DMS79 (cell line): Measurements from ENCODE around the gene SMARCE1.
"Not testable (repeated sequence)": the region's sequence is repeated elsewhere in the genome, so short reads cannot be mapped to it uniquely, and the experiment has no call there.

Experiments
- DNase-seq: peaks from one replicate; lab custom pipeline; 2025; lab: John Stamatoyannopoulos, UW

SMARCE1 gene

DNA sequence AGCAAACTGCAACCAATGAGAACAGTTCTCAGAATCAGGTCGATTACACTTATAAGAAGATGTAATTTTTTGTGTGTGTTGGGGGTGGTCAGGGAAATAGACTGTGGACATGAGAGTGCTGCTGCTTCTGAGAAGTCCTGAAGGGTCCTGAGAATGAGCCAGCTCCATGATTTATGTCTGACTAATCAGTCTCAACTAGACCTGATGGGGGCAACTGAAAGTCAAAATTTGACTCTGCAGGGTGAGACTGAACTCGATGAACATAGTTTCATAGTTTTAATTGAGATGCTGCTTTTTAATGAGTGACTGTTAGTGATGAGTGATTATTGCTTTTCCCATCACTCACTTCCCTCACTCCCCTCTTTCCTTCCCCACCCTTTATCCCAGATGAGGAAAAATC, 37.3 kb downstream of the SMARCE1 start:
- no peak for DNase-seq

DNA sequence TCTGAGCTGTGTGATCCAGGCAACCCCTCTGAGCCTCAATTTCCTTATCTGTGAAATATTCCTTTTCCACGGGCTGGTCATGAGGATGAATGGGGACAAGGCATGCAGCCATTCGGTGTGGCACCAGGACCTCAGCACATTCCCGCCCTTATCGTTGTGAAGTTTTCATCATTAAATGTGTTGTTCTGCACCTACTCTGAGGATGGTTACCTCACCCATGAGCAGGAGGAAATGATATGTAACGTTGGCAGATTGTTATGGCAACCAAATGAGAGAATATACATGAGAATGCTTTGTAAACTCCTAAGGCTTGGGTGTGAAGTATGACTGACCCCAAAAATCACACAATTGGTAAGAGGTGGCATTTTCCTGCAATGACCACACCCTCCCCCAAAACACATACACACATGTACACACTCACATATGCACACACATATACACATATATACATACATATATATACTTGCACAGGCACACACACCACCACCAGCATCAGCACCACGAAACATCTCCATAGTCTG, 39.5 kb downstream of the SMARCE1 start:
- DNase-seq, result no peak

GRCh38 chr17:40607641-40608040, 40.0 kb downstream of the SMARCE1 start:
- no peak for DNase-seq

DNA sequence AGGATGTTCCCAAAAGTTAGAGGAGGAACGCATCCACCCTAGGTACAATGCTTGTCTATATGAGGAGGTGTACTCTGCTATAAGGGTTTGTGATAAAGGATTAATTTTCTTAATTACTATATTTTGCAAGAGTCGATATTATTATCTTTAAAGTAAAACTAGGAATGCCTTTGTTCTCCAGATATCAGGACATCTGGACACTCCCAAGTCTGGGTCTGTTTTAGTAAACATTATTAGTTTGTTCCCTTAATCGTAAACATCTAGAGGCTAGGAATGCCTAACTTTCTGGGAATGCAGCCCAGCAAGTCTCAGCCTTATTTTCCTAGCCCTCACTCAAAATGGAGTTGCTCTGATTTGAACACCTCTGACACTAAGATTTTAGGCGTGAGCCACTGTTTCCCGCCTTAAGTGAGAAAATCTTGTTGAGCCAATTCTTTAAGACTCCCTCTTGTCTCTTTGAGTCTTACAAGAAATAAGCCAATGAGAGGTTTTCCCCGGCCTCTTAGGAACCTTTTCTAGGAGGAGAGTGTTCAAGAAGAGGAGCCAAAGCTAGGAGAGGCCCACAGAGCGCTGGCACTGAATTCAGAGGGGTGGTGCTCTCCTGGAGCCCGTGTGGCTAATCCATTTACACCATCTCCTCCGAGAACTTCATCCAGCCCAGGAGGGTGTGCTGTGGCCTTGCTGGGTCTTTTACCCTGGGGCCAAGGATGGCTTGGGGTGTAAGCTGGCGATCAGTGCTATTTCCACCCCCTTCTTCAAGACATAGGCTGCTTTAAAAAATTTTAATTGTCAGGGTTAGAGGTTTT, 40.9 kb downstream of the SMARCE1 start:
- DNase-seq, result no peak

GRCh38 chr17:40605306-40605705, 42.3 kb downstream of the SMARCE1 start:
- no peak for DNase-seq

- no peak for DNase-seq
Observed at GRCh38 chr17:40604327-40605080, 43.1 kb downstream of the SMARCE1 start.

- no peak for DNase-seq
Observed at GRCh38 chr17:40602445-40603443, 44.9 kb downstream of the SMARCE1 start.

DNA sequence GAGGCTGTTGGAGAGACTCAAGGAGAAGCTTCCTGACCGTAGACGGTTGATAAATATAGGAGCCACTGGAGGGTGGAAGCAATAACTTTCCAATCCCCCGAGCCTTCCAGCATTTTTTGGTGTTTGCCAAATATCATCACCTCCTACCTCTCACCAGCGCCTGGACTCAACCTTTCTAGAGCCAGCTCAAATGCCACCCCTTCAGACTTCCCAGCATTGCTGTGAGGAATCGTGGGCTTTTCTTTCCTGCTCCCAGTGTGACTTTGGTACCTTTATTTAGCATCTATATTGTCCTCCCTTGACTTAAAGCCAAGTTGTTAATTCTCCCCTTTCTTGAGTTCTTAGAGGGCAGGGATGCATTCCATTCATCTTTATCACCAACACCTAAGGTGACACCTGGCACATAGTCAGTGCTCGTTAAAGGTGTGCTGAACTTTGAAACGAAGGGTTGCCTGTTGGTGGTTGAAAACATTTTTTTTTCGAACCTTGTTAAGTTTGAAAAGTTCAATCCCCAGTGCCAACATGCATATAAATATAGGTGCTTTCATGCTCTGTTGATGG, 47.1 kb downstream of the SMARCE1 start:
- no peak for DNase-seq

DNA sequence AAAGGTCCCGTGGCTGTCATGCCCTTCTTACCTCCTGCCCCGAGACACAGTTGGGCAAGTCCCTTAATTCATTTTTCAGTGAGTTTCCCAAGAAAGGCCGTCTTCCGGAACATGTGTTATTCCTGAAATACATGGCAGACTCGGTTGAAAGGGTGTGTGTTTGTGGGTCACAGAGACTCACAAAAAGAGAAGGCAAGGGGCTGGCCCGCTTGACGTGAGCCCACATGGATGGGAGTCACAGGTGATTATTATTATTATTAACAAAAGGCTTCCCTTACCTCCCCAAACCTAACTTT, 48.2 kb downstream of the SMARCE1 start:
- DNase-seq, result no peak

GRCh38 chr17:40598619-40599467, 48.8 kb downstream of the SMARCE1 start:
- no peak for DNase-seq

GRCh38 chr17:40598301-40598618, 49.4 kb downstream of the SMARCE1 start:
- DNase-seq, result no peak

DNA sequence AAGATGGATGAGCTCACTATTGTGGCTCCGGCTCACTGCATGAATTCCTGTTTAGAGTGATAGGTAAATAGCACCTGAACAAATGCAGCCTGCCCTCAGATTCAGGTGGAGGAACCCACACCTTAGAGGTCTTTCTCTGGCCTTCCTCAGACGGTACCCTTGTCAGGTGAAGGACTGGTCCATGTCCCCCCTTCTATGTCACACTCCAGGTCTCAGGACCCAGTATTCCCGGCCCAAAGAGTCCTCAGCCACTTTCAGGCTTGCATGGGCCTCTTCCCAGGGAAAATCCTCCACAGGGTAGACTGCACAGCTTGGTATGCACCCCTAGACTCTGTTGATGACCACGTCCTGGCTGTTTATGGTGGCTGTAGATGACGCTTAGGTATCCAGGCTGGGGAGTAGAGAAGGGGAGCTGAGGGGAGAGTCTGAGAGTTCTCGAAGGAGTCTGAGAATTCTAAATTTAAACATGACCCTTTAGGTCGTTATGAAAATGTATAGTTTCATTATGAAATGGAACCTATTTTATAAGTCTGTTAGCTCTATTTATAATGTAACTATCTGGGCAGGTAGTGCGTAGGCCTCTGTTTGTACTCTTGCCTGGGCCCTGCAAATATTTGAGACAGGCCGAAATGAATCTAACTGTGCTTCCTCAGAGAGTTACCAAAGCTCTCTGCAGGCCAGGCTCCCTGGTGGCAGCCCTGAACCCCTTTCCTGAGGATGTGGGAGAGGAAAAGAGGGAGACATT, 49.9 kb downstream of the SMARCE1 start:
- DNase-seq, result no peak

DNA sequence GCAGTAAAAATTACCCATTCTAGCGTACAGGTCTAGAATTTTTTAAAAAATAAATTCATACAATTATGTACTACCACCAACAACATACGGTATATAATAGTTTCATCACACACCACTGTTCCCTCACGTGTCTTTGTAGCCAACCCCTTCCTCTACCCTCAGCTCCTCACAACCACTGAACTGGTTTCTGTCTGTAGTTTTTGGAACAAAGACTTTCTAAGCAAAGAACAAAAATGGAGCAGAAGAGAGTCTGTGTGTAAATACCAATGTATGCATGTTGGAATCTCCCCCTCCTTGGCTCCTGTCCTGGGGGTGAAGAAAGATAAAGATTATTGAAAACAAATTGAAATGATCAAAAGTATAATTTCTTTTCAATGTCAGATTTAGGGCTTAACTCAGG, 50.5 kb downstream of the SMARCE1 start:
- no peak for DNase-seq

- no peak for DNase-seq
Observed at GRCh38 chr17:40596261-40596919, 51.2 kb downstream of the SMARCE1 start.

DNA sequence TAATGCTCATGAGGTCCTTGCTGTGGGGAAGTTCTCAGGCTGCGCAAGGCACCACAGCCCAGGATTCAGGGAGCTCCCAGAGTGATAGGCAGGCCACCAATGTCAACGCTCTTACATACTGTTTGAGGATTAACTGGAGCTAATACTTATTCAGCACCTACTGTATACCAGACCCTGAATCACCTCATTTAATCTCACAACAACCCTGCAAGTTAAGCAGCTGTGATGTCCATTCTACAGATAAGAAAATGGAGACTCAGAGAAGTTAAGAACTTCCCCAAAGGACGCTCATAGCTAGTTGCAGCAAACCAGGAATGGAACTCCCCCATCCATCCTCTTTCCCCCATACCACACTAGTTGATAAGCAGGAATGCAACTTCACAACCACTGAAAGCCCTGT, 56.9 kb downstream of the SMARCE1 start:
- DNase-seq, result no peak

- DNase-seq, result no peak
Observed at GRCh38 chr17:40588552-40588951, 59.1 kb downstream of the SMARCE1 start.

DNA sequence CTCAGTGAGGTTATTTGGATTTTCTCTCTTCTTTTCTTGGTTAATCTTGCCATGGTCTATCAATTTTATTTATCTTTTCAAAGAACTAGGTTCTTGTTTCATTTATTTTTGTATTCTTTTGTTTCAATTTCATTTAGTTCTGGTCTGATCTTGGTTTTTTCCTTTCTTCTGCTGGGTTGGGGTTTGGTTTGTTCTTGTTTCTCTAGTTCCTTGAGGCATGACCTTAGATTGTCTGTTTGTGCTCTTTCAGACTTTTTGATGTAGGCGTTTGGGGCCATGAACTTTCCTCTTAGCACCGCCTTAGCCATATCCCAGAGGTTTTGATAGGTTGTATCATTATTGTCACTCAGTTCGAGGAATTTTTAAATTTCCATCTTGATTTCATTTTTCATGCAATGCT, 61.4 kb downstream of the SMARCE1 start:
- not testable (repeated sequence) for DNase-seq

DNA sequence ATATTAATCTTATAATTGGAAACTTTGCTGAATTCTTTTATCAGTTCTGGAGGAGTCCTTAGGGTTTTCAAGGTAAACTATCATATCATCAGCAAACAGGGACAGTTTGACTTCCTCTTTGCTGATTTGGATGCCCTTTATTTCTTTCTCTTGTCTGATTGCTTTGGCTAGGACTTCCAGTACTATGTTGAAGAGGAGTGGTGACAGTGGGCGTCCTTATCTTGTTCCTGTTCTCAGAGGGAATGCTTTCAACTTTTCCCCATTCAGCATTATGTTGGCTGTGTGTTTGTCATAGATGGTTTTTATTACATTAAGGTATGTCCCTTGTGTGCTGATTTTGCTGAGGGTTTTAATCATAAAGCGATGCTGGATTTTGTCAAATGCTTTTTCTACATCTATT, 62.7 kb downstream of the SMARCE1 start:
- not testable (repeated sequence) for DNase-seq

GRCh38 chr17:40582328-40582901, 65.2 kb downstream of the SMARCE1 start:
- DNase-seq, result no peak
